ENCODE data around the gene PRSS57. TPM values are rescaled to one million over a fixed set of nuclear protein-coding genes. Genes with fewer than 3 reads are reported as not detected.

PRSS57 gene
- total RNA-seq, 1 donor from 2014 or later, result not detected

- H3K9me3 ChIP-seq, result no peaks in the 10 kb centered on the region
- H3K4me1 ChIP-seq, result peaks cover 46% of the 10 kb centered on the region
- no peak for TF ChIP-seq CTCF (IDR thresholded peaks at IDR 0.05)
- H3K27me3 ChIP-seq (ENCODE audit: low read depth), result no peaks in the 10 kb centered on the region
- DNase-seq (no peak), ATAC-seq (no peak)
- H3K36me3 ChIP-seq, result peaks cover 32% of the 10 kb centered on the region
- H3K4me3 ChIP-seq, result no peak overlapping the region
- no peak overlapping the region for H3K27ac ChIP-seq
- intact Hi-C loops (cut with DNase I), result no loop called here
Measured at GRCh38 chr19:656751-657559, 38.3 kb downstream of the PRSS57 start.

GRCh38 chr19:655691-656090 is 39.6 kb downstream of the PRSS57 start:
- peaks cover 33% of the 10 kb centered on the region for H3K4me1 ChIP-seq
- ATAC-seq (no peak), DNase-seq (no peak)
- TF ChIP-seq CTCF (IDR thresholded peaks at IDR 0.05), result no peak
- H3K27ac ChIP-seq, result no peak overlapping the region
- H3K27me3 ChIP-seq (ENCODE audit: low read depth), result no peaks in the 10 kb centered on the region
- intact Hi-C loops (cut with DNase I), result no loop called here
- no peak overlapping the region for H3K4me3 ChIP-seq
- peaks cover 45% of the 10 kb centered on the region for H3K36me3 ChIP-seq
- H3K9me3 ChIP-seq, result no peaks in the 10 kb centered on the region

- no peak for ATAC-seq
- intact Hi-C loops (cut with DNase I), result no loop called here
- H3K4me3 ChIP-seq, result no peak overlapping the region
- TF ChIP-seq CTCF (IDR thresholded peaks at IDR 0.05), result no peak
- H3K4me1 ChIP-seq, result peaks cover 11% of the 10 kb centered on the region
- H3K36me3 ChIP-seq, result peaks cover 68% of the 10 kb centered on the region
- H3K27me3 ChIP-seq (ENCODE audit: low read depth), result no peaks in the 10 kb centered on the region
- no peak overlapping the region for H3K27ac ChIP-seq
- no peaks in the 10 kb centered on the region for H3K9me3 ChIP-seq
- DNase-seq, result no peak
Measured at GRCh38 chr19:653425-653824, 41.8 kb downstream of the PRSS57 start.

GRCh38 chr19:652467-653389 is 42.5 kb downstream of the PRSS57 start:
- DNase-seq (no peak), ATAC-seq (no peak)
- Histone ChIP-seq H3K9me3 (no peaks in the 10 kb centered on the region), H3K4me3 (no peak overlapping the region), H3K27ac (no peak overlapping the region), H3K36me3 (peaks cover 75% of the 10 kb centered on the region), H3K4me1 (peaks cover 4% of the 10 kb centered on the region), H3K27me3 (ENCODE audit: low read depth) (no peaks in the 10 kb centered on the region)
- no peak for TF ChIP-seq CTCF (IDR thresholded peaks at IDR 0.05)
- intact Hi-C loops (cut with DNase I), result no loop called here

GRCh38 chr19:651991-652390 is 43.3 kb downstream of the PRSS57 start:
- no peak overlapping the region for H3K4me3 ChIP-seq
- no peaks in the 10 kb centered on the region for H3K9me3 ChIP-seq
- DNase-seq, result no peak
- ATAC-seq, result no peak
- TF ChIP-seq CTCF (IDR thresholded peaks at IDR 0.05), result no peak
- intact Hi-C loops (cut with DNase I), result no loop called here
- H3K36me3 ChIP-seq, result peaks cover 82% of the 10 kb centered on the region
- no peaks in the 10 kb centered on the region for H3K4me1 ChIP-seq
- no peaks in the 10 kb centered on the region for H3K27me3 ChIP-seq (ENCODE audit: low read depth)
- no peak overlapping the region for H3K27ac ChIP-seq
